Keratinocyte (primary cell): ENCODE results near the gene SLC43A3. TPM values are rescaled to one million over a fixed set of nuclear protein-coding genes. Genes with fewer than 3 reads are reported as not detected.

ENCODE experiments used
- DNase-seq: peaks from one replicate; pipeline ENCODE4 v3.0.0-alpha.2; 2011; ENCODE audit warnings: low read depth, missing footprints, low spot score
- FAIRE-seq: peaks from 2 replicates; lab custom pipeline; 2011; peaks lifted over from hg19 to GRCh38; lab: Jason Lieb, UNC
- H2AFZ ChIP-seq: 2 replicates; pipeline ENCODE4 v1.6.0; 2012; ENCODE audit warnings: low read length, control low read depth, inconsistent platforms; ENCODE audit not compliant: control insufficient read depth
- H3K27ac ChIP-seq: 2 replicates; pipeline ENCODE4 v1.5.1; 2011; ENCODE audit warnings: low read length; ENCODE audit not compliant: control insufficient read depth, insufficient read depth
- H3K27me3 ChIP-seq: 3 replicates; pipeline ENCODE4 v1.6.0; 2011; ENCODE audit warnings: low read length; ENCODE audit not compliant: control insufficient read depth, insufficient read depth; ENCODE audit errors: extremely low read depth
- H3K36me3 ChIP-seq, 2 experiments: 2 replicates in 1 of 2; 3 replicates in 1 of 2; pipeline ENCODE4 v1.5.1; 2011; ENCODE audit warnings: low read length in 2 of 2, mild to moderate bottlenecking in 1 of 2; ENCODE audit not compliant: control insufficient read depth in 2 of 2, insufficient read depth in 2 of 2; ENCODE audit errors: extremely low read depth in 1 of 2
- H3K4me1 ChIP-seq: 3 replicates; pipeline ENCODE4 v1.5.1; 2011; ENCODE audit warnings: low read length; ENCODE audit not compliant: control insufficient read depth, insufficient read depth; ENCODE audit errors: extremely low read depth
- H3K4me2 ChIP-seq: 3 replicates; pipeline ENCODE4 v1.6.0; 2011; ENCODE audit warnings: low read depth, low read length; ENCODE audit not compliant: control insufficient read depth, insufficient read depth; ENCODE audit errors: extremely low read depth
- H3K4me3 ChIP-seq, 3 experiments: fragments of 200-600 bp in 1 of 3; sonication (generic) in 1 of 3; 2 replicates in 2 of 3; 3 replicates in 1 of 3; pipeline ENCODE4 v1.5.1; 2011 to 2016; ENCODE audit warnings: low read length in 3 of 3, mild to moderate bottlenecking in 3 of 3, control low read depth in 2 of 3, inconsistent platforms in 1 of 3, low read depth in 1 of 3, mixed read lengths in 1 of 3, mixed run types in 1 of 3, moderate library complexity in 1 of 3; ENCODE audit not compliant: control insufficient read depth in 2 of 3, insufficient read depth in 2 of 3; ENCODE audit errors: extremely low read depth in 1 of 3
- H3K79me2 ChIP-seq: 2 replicates; pipeline ENCODE4 v1.6.0; 2012; ENCODE audit warnings: low read length; ENCODE audit not compliant: control insufficient read depth, insufficient read depth
- H3K9ac ChIP-seq: 3 replicates; pipeline ENCODE4 v1.6.0; 2011; ENCODE audit warnings: low read length; ENCODE audit not compliant: control insufficient read depth, insufficient read depth; ENCODE audit errors: extremely low read depth
- H3K9me1 ChIP-seq: 3 replicates; pipeline ENCODE4 v1.6.0; 2011; ENCODE audit warnings: low read length; ENCODE audit not compliant: control insufficient read depth, insufficient read depth; ENCODE audit errors: extremely low read depth
- H3K9me3 ChIP-seq: 2 replicates; pipeline ENCODE4 v1.5.1; 2012; ENCODE audit warnings: low read depth, low read length; ENCODE audit not compliant: control insufficient read depth
- H4K20me1 ChIP-seq: 3 replicates; pipeline ENCODE4 v1.6.0; 2011; ENCODE audit warnings: low read length; ENCODE audit not compliant: control insufficient read depth, insufficient read depth; ENCODE audit errors: extremely low read depth
- EZH2 ChIP-seq: IDR thresholded peaks from one replicate; pipeline ENCODE4 v1.6.1; 2012; ENCODE audit warnings: inconsistent platforms, mild to moderate bottlenecking, low read length, moderate library complexity
- dilution Hi-C: fragments of 300-500 bp; cut with MboI; formaldehyde crosslinking; loops from one replicate; pipeline ENCODE4 v1.7.0; 2020; ENCODE audit warnings: low sequenced_read_pairs; ENCODE audit not compliant: extremely low pct_ligation_motif_present
- polyA plus RNA-seq, 5 experiments: library from polyadenylated mRNA; depleted of rRNA in 3 of 5; stranded (reverse) in 3 of 5; stranded (forward) in 1 of 5; unstranded in 1 of 5; fragments of >200 nt; gene quantifications; 1 replicate in 1 of 5; 2 replicates in 3 of 5; 3 replicates in 1 of 5; pipeline versions ENCODE4 v1.2.1 to v1.2.3, GENCODE V29; 2011 to 2012; ENCODE audit warnings: missing spikeins in 2 of 5, low read depth in 1 of 5, low replicate concordance in 1 of 5
- TF ChIP-seq, protein P1 (sequence below), 3 experiments: IDR thresholded peaks in 1 of 3; conservative IDR thresholded peaks in 1 of 3; optimal IDR thresholded peaks in 1 of 3; 2 replicates in 2 of 3; 3 replicates in 1 of 3; pipeline versions ENCODE3 to v1.5.1; 2011; ENCODE audit warnings: low read length in 3 of 3, mild to moderate bottlenecking in 3 of 3, moderate library complexity in 2 of 3, control low read depth in 1 of 3, inconsistent platforms in 1 of 3; ENCODE audit not compliant: insufficient read depth in 2 of 3; ENCODE audit errors: extremely low read depth in 1 of 3

The SLC43A3 gene
- polyA plus RNA-seq, 1 donor (not counting 4 experiments of a cell fraction or from before 2014, with no cell fraction given): 48.1 TPM

GRCh38 chr11:57458060-57458409, 31.1 kb upstream of the SLC43A3 start:
- Histone ChIP-seq H3K9ac (no peak overlapping the region), H3K79me2 (no peaks in the 10 kb centered on the region), H3K27me3 (peaks cover 43% of the 10 kb centered on the region), H3K27ac (no peak overlapping the region), H3K9me1 (no peaks in the 10 kb centered on the region), H4K20me1 (no peaks in the 10 kb centered on the region), H2AFZ (no peak overlapping the region), H3K36me3 (no peaks in the 10 kb centered on the region), H3K9me3 (no peaks in the 10 kb centered on the region), H3K4me3 (peak overlapping the region in 1 of 3 experiments; percentile 2), H3K4me2 (no peak overlapping the region), H3K4me1 (peaks cover 20% of the 10 kb centered on the region)
- TF ChIP-seq, protein P1, sequence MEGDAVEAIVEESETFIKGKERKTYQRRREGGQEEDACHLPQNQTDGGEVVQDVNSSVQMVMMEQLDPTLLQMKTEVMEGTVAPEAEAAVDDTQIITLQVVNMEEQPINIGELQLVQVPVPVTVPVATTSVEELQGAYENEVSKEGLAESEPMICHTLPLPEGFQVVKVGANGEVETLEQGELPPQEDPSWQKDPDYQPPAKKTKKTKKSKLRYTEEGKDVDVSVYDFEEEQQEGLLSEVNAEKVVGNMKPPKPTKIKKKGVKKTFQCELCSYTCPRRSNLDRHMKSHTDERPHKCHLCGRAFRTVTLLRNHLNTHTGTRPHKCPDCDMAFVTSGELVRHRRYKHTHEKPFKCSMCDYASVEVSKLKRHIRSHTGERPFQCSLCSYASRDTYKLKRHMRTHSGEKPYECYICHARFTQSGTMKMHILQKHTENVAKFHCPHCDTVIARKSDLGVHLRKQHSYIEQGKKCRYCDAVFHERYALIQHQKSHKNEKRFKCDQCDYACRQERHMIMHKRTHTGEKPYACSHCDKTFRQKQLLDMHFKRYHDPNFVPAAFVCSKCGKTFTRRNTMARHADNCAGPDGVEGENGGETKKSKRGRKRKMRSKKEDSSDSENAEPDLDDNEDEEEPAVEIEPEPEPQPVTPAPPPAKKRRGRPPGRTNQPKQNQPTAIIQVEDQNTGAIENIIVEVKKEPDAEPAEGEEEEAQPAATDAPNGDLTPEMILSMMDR (optimal IDR thresholded peaks at IDR 0.05 in 1 of 3, IDR thresholded peaks at IDR 0.05 in 1 of 3, conservative IDR thresholded peaks at IDR 0.05 in 1 of 3; ENCODE audit: extremely low read depth in 1 of 3, insufficient read depth in 2 of 3, low read length in 3 of 3): no peak
- no peak for TF ChIP-seq EZH2
- DNase-seq (no peak), FAIRE-seq (no peak)
- dilution Hi-C loops: no loop called here

DNA sequence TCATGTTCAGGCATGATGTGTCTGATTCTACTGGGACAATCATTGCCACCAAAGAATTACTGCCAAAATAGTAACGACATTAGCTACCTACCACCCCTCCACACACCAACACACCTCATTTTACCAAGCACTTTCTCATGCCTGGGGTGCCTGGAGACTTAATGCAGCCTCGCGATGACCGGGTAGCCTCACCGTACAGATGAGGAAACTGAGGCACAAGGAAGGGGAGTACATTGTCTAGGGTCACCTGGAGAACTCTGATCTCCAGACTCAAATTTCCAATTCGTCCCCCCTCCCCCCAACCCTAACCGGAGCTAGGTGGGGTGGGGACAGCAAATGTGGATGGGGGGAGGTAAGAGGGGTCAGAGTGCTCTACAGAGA, 30.7 kb upstream of the SLC43A3 start:
- FAIRE-seq (no peak), DNase-seq (no peak)
- H3K9me1 ChIP-seq: no peaks in the 10 kb centered on the region
- dilution Hi-C loops: no loop called here
- peaks cover 20% of the 10 kb centered on the region for H3K4me1 ChIP-seq
- H3K27me3 ChIP-seq: peaks cover 44% of the 10 kb centered on the region
- H4K20me1 ChIP-seq: no peaks in the 10 kb centered on the region
- no peak overlapping the region for H2AFZ ChIP-seq
- no peak for TF ChIP-seq EZH2
- TF ChIP-seq, protein P1 (optimal IDR thresholded peaks at IDR 0.05 in 1 of 3, IDR thresholded peaks at IDR 0.05 in 1 of 3, conservative IDR thresholded peaks at IDR 0.05 in 1 of 3; ENCODE audit: extremely low read depth in 1 of 3, insufficient read depth in 2 of 3, low read length in 3 of 3): peak in 1 of 3 experiments; percentile 5
- H3K9me3 ChIP-seq: no peaks in the 10 kb centered on the region
- H3K9ac ChIP-seq: no peak overlapping the region
- no peaks in the 10 kb centered on the region for H3K79me2 ChIP-seq
- no peaks in the 10 kb centered on the region for H3K36me3 ChIP-seq
- no peak overlapping the region for H3K27ac ChIP-seq
- no peak overlapping the region for H3K4me3 ChIP-seq
- H3K4me2 ChIP-seq: no peak overlapping the region
